HepG2 (cell line): ENCODE results near the gene HEPHL1. TPM values are rescaled to one million over a fixed set of nuclear protein-coding genes. Genes with fewer than 3 reads are reported as not detected.

Source experiments
- ATAC-seq: fragments of 200-7000 bp; cut with Tn5 transposase; 3 replicates; pipeline ENCODE4 v1.9.1; 2020; ENCODE audit warnings: mild to moderate bottlenecking, moderate library complexity
- Bru-seq: library from RNA; stranded (reverse); fragments of 400-500 nt; gene quantifications from one replicate; lab custom pipeline; 2021; lab: Mats Ljungman, UMichigan
- BruChase-seq, 2 experiments: library from RNA; stranded (reverse); fragments of 400-500 nt; gene quantifications; one replicate each; lab custom pipeline; 2021; lab: Mats Ljungman, UMichigan
- BruUV-seq: library from RNA; stranded (reverse); fragments of 400-500 nt; replicated peaks from 2 replicates; lab custom pipeline; 2021; lab: Mats Ljungman, UMichigan
- CTCF ChIA-PET: fragments of 300-600 bp; formaldehyde crosslinking; extraction: SDS; loops from one replicate; lab custom pipeline; 2021; ENCODE audit warnings: low total read pairs, inconsistent platforms, low intra/inter-chr PET ratio; lab: Yijun Ruan, JAX
- POLR2A ChIA-PET: fragments of 350-600 bp; sonication (Branson Sonifier 250); formaldehyde crosslinking; loops from one replicate; lab custom pipeline; 2020; ENCODE audit warnings: antibody characterized with exemption, inconsistent platforms; lab: Yijun Ruan, JAX
- DNase-seq: peaks from one replicate; pipeline ENCODE4 v3.0.0-alpha.2; 2015; ENCODE audit warnings: low spot score
- FAIRE-seq: peaks from 3 replicates; lab custom pipeline; 2011; peaks lifted over from hg19 to GRCh38; lab: Jason Lieb, UNC
- H2AFZ ChIP-seq: one replicate; pipeline ENCODE4 v1.6.1; 2011; ENCODE audit warnings: low read length, inconsistent platforms
- H3K27ac ChIP-seq: fragments of 300-600 bp; 3 replicates; pipeline ENCODE4 v1.8.0; 2011; ENCODE audit warnings: mixed run types, mild to moderate bottlenecking, mixed read lengths, low read length, inconsistent platforms; ENCODE audit not compliant: insufficient read depth; ENCODE audit errors: extremely low read length
- H3K27me3 ChIP-seq, 2 experiments: fragments of 200-600 bp in 1 of 2; 2 replicates in 1 of 2; 3 replicates in 1 of 2; pipeline versions ENCODE4 v1.6.0 to v1.8.0; 2011; ENCODE audit warnings: low read length in 2 of 2, mild to moderate bottlenecking in 2 of 2, moderate library complexity in 2 of 2, inconsistent platforms in 1 of 2; ENCODE audit not compliant: insufficient read depth in 2 of 2, control insufficient read depth in 1 of 2
- H3K36me3 ChIP-seq, 2 experiments: fragments of 200-600 bp in 1 of 2; replicated peaks in 1 of 2; 2 replicates in 1 of 2; 3 replicates in 1 of 2; pipeline versions ENCODE4 v1.5.1 to v1.8.0; 2011; ENCODE audit warnings: low read length in 2 of 2, inconsistent platforms in 1 of 2; ENCODE audit not compliant: insufficient read depth in 2 of 2, control insufficient read depth in 1 of 2
- H3K4me1 ChIP-seq: 2 replicates; pipeline ENCODE4 v1.5.1; 2012; ENCODE audit warnings: low read length, inconsistent platforms; ENCODE audit not compliant: insufficient read depth
- H3K4me2 ChIP-seq: 2 replicates; pipeline ENCODE4 v1.6.0; 2011; ENCODE audit warnings: low read depth, low read length, inconsistent platforms
- H3K4me3 ChIP-seq, 3 experiments: fragments of 200-600 bp in 1 of 3; sonication (generic), shearing (Covaris generic) in 1 of 3; replicated peaks in 1 of 3; 2 replicates each; pipeline ENCODE4 v1.5.1; 2011 to 2016; ENCODE audit warnings: low read length in 3 of 3, inconsistent platforms in 2 of 3, low read depth in 2 of 3, mild to moderate bottlenecking in 2 of 3, control low read depth in 1 of 3, mixed read lengths in 1 of 3; ENCODE audit not compliant: insufficient read depth in 1 of 3
- H3K79me2 ChIP-seq: one replicate; pipeline ENCODE4 v1.6.1; 2011; ENCODE audit warnings: low read length, inconsistent platforms; ENCODE audit not compliant: insufficient read depth
- H3K9ac ChIP-seq: 2 replicates; pipeline ENCODE4 v1.6.0; 2011; ENCODE audit warnings: mild to moderate bottlenecking, low read depth, low read length, inconsistent platforms; ENCODE audit not compliant: insufficient read depth
- H3K9me3 ChIP-seq: 2 replicates; pipeline ENCODE4 v1.5.1; 2012; ENCODE audit warnings: mild to moderate bottlenecking, low read length
- H4K20me1 ChIP-seq: 2 replicates; pipeline ENCODE4 v1.6.0; 2011; ENCODE audit warnings: inconsistent platforms, mild to moderate bottlenecking, low read length, moderate library complexity; ENCODE audit not compliant: insufficient read depth
- ADNP ChIP-seq: sonication (generic); formaldehyde crosslinking; IDR thresholded peaks from 2 replicates; pipeline ENCODE4 v1.4.0; 2020; ENCODE audit warnings: missing genetic modification reagents
- BRCA1 ChIP-seq: sonication (generic); formaldehyde crosslinking; IDR thresholded peaks from 2 replicates; pipeline ENCODE4 v1.4.0; 2020; ENCODE audit warnings: missing genetic modification reagents
- GABPA ChIP-seq, 2 experiments: IDR thresholded peaks; 2 replicates each; pipeline ENCODE4 v1.6.1; 2011 to 2016; ENCODE audit warnings: low read depth in 2 of 2, low read length in 1 of 2, missing biosample characterization in 1 of 2, missing genetic modification characterization in 1 of 2
- KIAA2018 ChIP-seq: sonication (generic); formaldehyde crosslinking; IDR thresholded peaks from 2 replicates; pipeline ENCODE4 v1.5.0; 2020; ENCODE audit warnings: mild to moderate bottlenecking, missing genetic modification reagents, borderline replicate concordance
- ZBTB10 ChIP-seq: sonication (generic); formaldehyde crosslinking; IDR thresholded peaks from 2 replicates; pipeline ENCODE4 v1.4.0; 2020; ENCODE audit warnings: missing genetic modification reagents, borderline replicate concordance
- ZMYM2 ChIP-seq: sonication (generic); formaldehyde crosslinking; IDR thresholded peaks from 2 replicates; pipeline ENCODE4 v1.8.0; 2022; ENCODE audit warnings: mild to moderate bottlenecking, missing genetic modification reagents
- ZNF775 ChIP-seq: sonication (generic); formaldehyde crosslinking; IDR thresholded peaks from 2 replicates; pipeline ENCODE4 v1.4.0; 2020; ENCODE audit warnings: missing genetic modification reagents, mild to moderate bottlenecking, moderate library complexity, borderline replicate concordance
- WGBS: methylation state at CpG from one replicate; pipeline ENCODE4 v1.1.6; 2017; ENCODE audit warnings: low lambda C conversion rate; 5-methylcytosine and 5-hydroxymethylcytosine counted together
- in situ Hi-C: cut with HindIII; loops from 2 replicates; pipeline ENCODE4 v1.10.0; 2017; ENCODE audit warnings: low pct_unique_long_range_greater_than_20kb; ENCODE audit not compliant: extremely low pct_ligation_motif_present
- intact Hi-C: fragments of 100-400 bp; cut with micrococcal nuclease; formaldehyde crosslinking; loops from one replicate; pipeline ENCODE4 v1.10.0; 2022; ENCODE audit not compliant: unreplicated experiment
- long read RNA-seq, 2 experiments: library from RNA in 1 of 2; library from polyadenylated mRNA in 1 of 2; stranded (forward) in 1 of 2; unstranded in 1 of 2; transcript quantifications; one replicate each; pipeline ENCODE4 v2.0.0, GENCODE V29; 2019 to 2022
- polyA minus RNA-seq, 3 experiments: library from RNA; depleted of rRNA, polyadenylated mRNA; stranded (reverse); fragments of >200 nt; gene quantifications; 2 replicates each; pipeline ENCODE4 v1.2.3, GENCODE V29; 2011; ENCODE audit warnings: low replicate concordance in 1 of 3
- polyA plus RNA-seq, 8 experiments: library from polyadenylated mRNA; depleted of rRNA in 3 of 8; stranded (reverse) in 7 of 8; unstranded in 1 of 8; fragments of >200 nt; fragmentation: Illumina TruSeq in 4 of 8; extraction: Trizol in 4 of 8; gene quantifications; 2 replicates each; pipeline versions ENCODE4 v1.2.1 to v1.2.3, GENCODE V29; 2011 to 2016; ENCODE audit warnings: low read depth in 4 of 8, missing spikeins in 1 of 8, mixed read lengths in 1 of 8; ENCODE audit not compliant: insufficient read depth in 1 of 8
- total RNA-seq, 5 experiments: library from RNA; depleted of rRNA; stranded (reverse); fragments of >200 nt; fragmentation: Illumina TruSeq; extraction: Trizol; gene quantifications; 2 replicates each; pipeline ENCODE4 v1.2.3, GENCODE V29; 2016; ENCODE audit warnings: low read depth in 1 of 5

The HEPHL1 gene
- 0.04 and 0.07 TPM in 2 replicates for total RNA-seq (2016; rRNA removed; fragmentation: Illumina TruSeq; extraction: Trizol)
- not detected in 2 replicates for total RNA-seq (2016; cell fraction: cytosol; rRNA removed; fragmentation: Illumina TruSeq; extraction: Trizol; ENCODE audit: low read depth)
- 0.02 and 0.09 TPM in 2 replicates for total RNA-seq (2016; cell fraction: insoluble cytoplasmic fraction; rRNA removed; fragmentation: Illumina TruSeq; extraction: Trizol)
- total RNA-seq (2016; cell fraction: membrane; rRNA removed; fragmentation: Illumina TruSeq; extraction: Trizol): 0.03 TPM in 1 of 2 replicates, not detected in the other
- total RNA-seq (2016; cell fraction: nucleus; rRNA removed; fragmentation: Illumina TruSeq; extraction: Trizol): not detected in 2 replicates
- 0.05 and 0.10 TPM in 2 replicates for polyA plus RNA-seq (2011; rRNA removed)
- 0.01 and 0.09 TPM in 2 replicates for polyA plus RNA-seq (2011; cell fraction: cytosol; rRNA removed)
- polyA plus RNA-seq (2011; cell fraction: nucleus; rRNA removed): 0.07 TPM in 1 of 2 replicates, not detected in the other
- 0.17 TPM in 2 replicates for polyA plus RNA-seq (2012)
- polyA plus RNA-seq (2016; cell fraction: cytosol; fragmentation: Illumina TruSeq; extraction: Trizol; ENCODE audit: low read depth): not detected in 2 replicates
- polyA plus RNA-seq (2016; cell fraction: insoluble cytoplasmic fraction; fragmentation: Illumina TruSeq; extraction: Trizol; ENCODE audit: low read depth): 0.04 and 0.05 TPM in 2 replicates
- not detected in 2 replicates for polyA plus RNA-seq (2016; cell fraction: membrane; fragmentation: Illumina TruSeq; extraction: Trizol; ENCODE audit: low read depth)
- polyA plus RNA-seq (2016; cell fraction: nucleus; fragmentation: Illumina TruSeq; extraction: Trizol; ENCODE audit: insufficient read depth, low read depth): not detected in 2 replicates
- polyA minus RNA-seq (2011; rRNA and poly(A)+ RNA removed; ENCODE audit: low replicate concordance): 0.07 and 0.16 TPM in 2 replicates
- 0.18 TPM in 1 of 2 replicates, not detected in the other for polyA minus RNA-seq (2011; cell fraction: cytosol; rRNA and poly(A)+ RNA removed)
- 0.13 and 0.37 TPM in 2 replicates for polyA minus RNA-seq (2011; cell fraction: nucleus; rRNA and poly(A)+ RNA removed)
- Bru-seq, nascent RNA: percentile 9 among the genes with signal in this experiment
- BruChase-seq, experiment 1, labeled RNA remaining after a 6-hour chase: percentile 3 among the genes with signal in this experiment
- percentile 7 among the genes with signal in this experiment for BruChase-seq, experiment 2, labeled RNA remaining after a 2-hour chase
- long read RNA-seq, experiment 1: 0 reads
- long read RNA-seq, experiment 2: 0 reads

GRCh38 chr11:94020777-94021481 lies at the start of gene HEPHL1:
Gene HEPHL1, plus strand, starts transcription at chr11:94021354. Its CDS starts 15 bp downstream, at chr11:94021369.
- Histone ChIP-seq H3K4me3 (no peak within 1 kb of the TSS), H3K27ac (no peak within 1 kb of the TSS), H4K20me1 (no peaks in the 10 kb centered on the region), H3K9ac (no peak within 1 kb of the TSS), H3K4me1 (no peaks in the 10 kb centered on the region), H3K27me3 (no peaks in the 10 kb centered on the region; a peak in 1 of 5 replicates), H3K79me2 (no peaks in the 10 kb centered on the region), H3K9me3 (no peaks in the 10 kb centered on the region), H3K36me3 (no peaks in the 10 kb centered on the region), H2AFZ (no peak within 1 kb of the TSS), H3K4me2 (no peak within 1 kb of the TSS)
- in situ Hi-C loops (no loop called here), intact Hi-C loops (no loop called here)
- no peak for ATAC-seq
- FAIRE-seq: no peak
- BruUV-seq: no TSS peak
- POLR2A ChIA-PET: no interaction called here
- CTCF ChIA-PET: no interaction called here
- DNase-seq: no peak
- 20% methylated on average over 8 of the region's 11 CpGs for WGBS
- TF ChIP-seq ZMYM2 (CRISPR knock-in tag) (no peak), ZNF775 (CRISPR knock-in tag) (no peak), GABPA (IDR thresholded peaks at IDR 0.05; ENCODE audit: low read depth, low read length) (no peak), GABPA (CRISPR knock-in tag; IDR thresholded peaks at IDR 0.05; ENCODE audit: low read depth) (no peak), KIAA2018 (no peak), ADNP (CRISPR knock-in tag) (no peak), ZBTB10 (CRISPR knock-in tag) (no peak), BRCA1 (no peak)
